Loucy (cell line): ENCODE results near the gene ATF5.

ENCODE experiments used
- H2AFZ ChIP-seq: fragments of 200-600 bp; sonication (generic); 2 replicates; pipeline ENCODE4 v1.6.0; 2016; ENCODE audit warnings: antibody characterized with exemption, mild to moderate bottlenecking, low read length, moderate library complexity
- H3F3A ChIP-seq: fragments of 200-600 bp; 2 replicates; pipeline ENCODE4 v1.6.0; 2016; ENCODE audit warnings: antibody characterized with exemption, low read depth, mild to moderate bottlenecking
- H3K27me3 ChIP-seq: fragments of 200-600 bp; sonication (generic); 2 replicates; pipeline ENCODE4 v1.6.1; 2014; ENCODE audit warnings: low read length, mild to moderate bottlenecking; ENCODE audit not compliant: insufficient read depth, poor library complexity, severe bottlenecking
- H3K36me3 ChIP-seq: fragments of 200-600 bp; sonication (generic); 2 replicates; pipeline ENCODE4 v1.6.1; 2016; ENCODE audit warnings: low read length; ENCODE audit not compliant: insufficient read depth
- H3K4me1 ChIP-seq: fragments of 200-600 bp; sonication (generic); 2 replicates; pipeline ENCODE4 v1.5.1; 2014; ENCODE audit warnings: low read length, mild to moderate bottlenecking; ENCODE audit not compliant: insufficient read depth, poor library complexity, severe bottlenecking
- H3K4me2 ChIP-seq: fragments of 200-600 bp; sonication (generic); 2 replicates; pipeline ENCODE4 v1.6.0; 2014; ENCODE audit warnings: antibody characterized with exemption, low read length, low read depth, mild to moderate bottlenecking; ENCODE audit not compliant: poor library complexity, severe bottlenecking
- H3K4me3 ChIP-seq: fragments of 200-600 bp; sonication (generic); 2 replicates; pipeline ENCODE4 v1.5.1; 2014; ENCODE audit warnings: low read length, mild to moderate bottlenecking, mixed read lengths; ENCODE audit not compliant: poor library complexity, severe bottlenecking
- H3K79me2 ChIP-seq: fragments of 200-600 bp; sonication (generic); 2 replicates; pipeline ENCODE4 v1.6.1; 2014; ENCODE audit warnings: low read length; ENCODE audit not compliant: insufficient read depth
- H3K9ac ChIP-seq: fragments of 200-600 bp; sonication (generic); 2 replicates; pipeline ENCODE4 v1.6.0; 2014; ENCODE audit warnings: mild to moderate bottlenecking, low read depth, low read length, moderate library complexity; ENCODE audit not compliant: poor library complexity, severe bottlenecking
- H3K9me2 ChIP-seq: fragments of 200-600 bp; sonication (generic); replicated peaks from 2 replicates; pipeline ENCODE4 v1.6.1; 2016; ENCODE audit warnings: low read depth, low read length, mixed read lengths
- H3K9me3 ChIP-seq: fragments of 200-600 bp; sonication (generic); 2 replicates; pipeline ENCODE4 v1.6.1; 2014; ENCODE audit warnings: mild to moderate bottlenecking, antibody characterized with exemption, low read length, low read depth; ENCODE audit not compliant: insufficient read depth
- H4K20me1 ChIP-seq: fragments of 200-600 bp; sonication (generic); 2 replicates; pipeline ENCODE4 v1.6.0; 2014; ENCODE audit warnings: antibody characterized with exemption, low read length, mild to moderate bottlenecking; ENCODE audit not compliant: insufficient read depth, poor library complexity, severe bottlenecking
- EZH2phosphoT487 ChIP-seq: fragments of 200-600 bp; IDR thresholded peaks from 2 replicates; pipeline ENCODE4 v1.6.1; 2018; ENCODE audit warnings: antibody characterized with exemption, mild to moderate bottlenecking, moderate library complexity, borderline replicate concordance
- TF ChIP-seq, protein P1 (sequence below): fragments of 200-600 bp; sonication (generic); conservative IDR thresholded peaks from 2 replicates; pipeline ENCODE4 v1.5.1; 2014; ENCODE audit warnings: mild to moderate bottlenecking, antibody characterized with exemption, low read length

The ATF5 gene

DNA sequence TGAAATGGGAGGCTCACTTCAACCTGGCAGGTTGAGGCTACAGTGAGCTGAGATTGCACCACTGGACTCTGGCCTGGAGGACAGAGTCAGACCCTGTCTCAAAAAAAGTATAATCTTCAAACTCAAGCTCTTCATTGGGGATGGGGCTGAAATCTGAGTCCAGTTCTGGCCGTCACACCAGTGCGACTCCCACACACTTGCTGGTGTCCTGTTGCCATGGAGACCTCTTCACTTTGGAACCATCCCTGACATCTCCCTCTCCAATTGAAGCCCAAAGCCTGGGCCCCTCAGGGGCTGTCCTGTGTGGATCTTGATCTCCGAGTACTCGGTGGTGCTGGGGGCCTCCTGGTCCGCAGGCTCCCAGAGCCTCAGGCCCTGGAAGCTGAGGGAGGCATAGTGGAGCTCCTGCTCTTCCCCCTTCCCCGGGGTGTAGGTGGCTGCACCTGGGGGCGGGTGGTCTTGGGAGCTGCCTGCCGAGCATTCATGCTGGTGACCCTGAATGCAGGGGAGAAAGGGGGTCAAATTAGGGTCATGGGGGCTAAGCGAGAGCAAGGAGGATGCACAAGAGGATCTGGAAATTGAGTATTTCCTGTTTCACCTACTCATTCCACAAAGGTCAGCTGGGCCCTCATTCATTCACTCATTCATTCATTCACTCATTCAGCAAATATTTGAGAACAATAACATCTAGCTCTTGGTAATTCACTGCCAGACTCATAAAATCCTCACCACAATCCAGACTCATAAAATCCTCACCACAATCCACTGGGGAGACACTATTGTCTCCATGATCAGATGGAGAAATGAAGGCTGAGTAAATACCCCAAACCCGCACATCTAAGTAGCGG lies 21.0 kb downstream of the ATF5 start:
- Histone ChIP-seq H3K9me3 (no peaks in the 10 kb centered on the region), H2AFZ (no peak overlapping the region), H3K79me2 (no peaks in the 10 kb centered on the region), H3K27me3 (no peaks in the 10 kb centered on the region), H3K4me2 (no peak overlapping the region), H3K4me3 (no peak overlapping the region), H3K36me3 (no peaks in the 10 kb centered on the region), H4K20me1 (no peaks in the 10 kb centered on the region), H3K9ac (no peak overlapping the region), H3F3A (no peaks in the 10 kb centered on the region), H3K4me1 (no peaks in the 10 kb centered on the region), H3K9me2 (no peaks in the 10 kb centered on the region)
- TF ChIP-seq, protein P1, sequence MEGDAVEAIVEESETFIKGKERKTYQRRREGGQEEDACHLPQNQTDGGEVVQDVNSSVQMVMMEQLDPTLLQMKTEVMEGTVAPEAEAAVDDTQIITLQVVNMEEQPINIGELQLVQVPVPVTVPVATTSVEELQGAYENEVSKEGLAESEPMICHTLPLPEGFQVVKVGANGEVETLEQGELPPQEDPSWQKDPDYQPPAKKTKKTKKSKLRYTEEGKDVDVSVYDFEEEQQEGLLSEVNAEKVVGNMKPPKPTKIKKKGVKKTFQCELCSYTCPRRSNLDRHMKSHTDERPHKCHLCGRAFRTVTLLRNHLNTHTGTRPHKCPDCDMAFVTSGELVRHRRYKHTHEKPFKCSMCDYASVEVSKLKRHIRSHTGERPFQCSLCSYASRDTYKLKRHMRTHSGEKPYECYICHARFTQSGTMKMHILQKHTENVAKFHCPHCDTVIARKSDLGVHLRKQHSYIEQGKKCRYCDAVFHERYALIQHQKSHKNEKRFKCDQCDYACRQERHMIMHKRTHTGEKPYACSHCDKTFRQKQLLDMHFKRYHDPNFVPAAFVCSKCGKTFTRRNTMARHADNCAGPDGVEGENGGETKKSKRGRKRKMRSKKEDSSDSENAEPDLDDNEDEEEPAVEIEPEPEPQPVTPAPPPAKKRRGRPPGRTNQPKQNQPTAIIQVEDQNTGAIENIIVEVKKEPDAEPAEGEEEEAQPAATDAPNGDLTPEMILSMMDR, result no peak
- TF ChIP-seq EZH2phosphoT487, result no peak

DNA sequence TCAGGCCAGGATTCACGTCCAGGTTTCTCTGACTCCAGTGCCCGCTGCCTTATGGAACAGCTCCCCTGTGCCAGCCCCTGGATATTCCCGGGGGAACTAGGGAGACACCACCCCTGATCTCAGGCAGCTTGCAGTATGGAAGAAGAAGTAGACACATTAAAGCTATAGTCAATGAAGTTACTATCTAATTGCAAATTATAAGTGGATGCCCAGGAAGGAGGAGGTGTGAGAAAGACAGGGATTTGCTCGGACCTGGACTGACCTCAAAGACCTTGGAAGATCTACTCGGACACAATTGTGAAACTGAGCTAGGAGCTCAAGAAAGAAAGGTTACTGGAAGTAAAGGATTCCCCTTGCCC lies 21.6 kb downstream of the ATF5 start:
- no peaks in the 10 kb centered on the region for H4K20me1 ChIP-seq
- no peaks in the 10 kb centered on the region for H3F3A ChIP-seq
- H2AFZ ChIP-seq, result no peak overlapping the region
- H3K4me2 ChIP-seq, result no peak overlapping the region
- H3K27me3 ChIP-seq, result no peaks in the 10 kb centered on the region
- H3K4me3 ChIP-seq, result no peak overlapping the region
- no peaks in the 10 kb centered on the region for H3K36me3 ChIP-seq
- no peak overlapping the region for H3K9ac ChIP-seq
- H3K79me2 ChIP-seq, result no peaks in the 10 kb centered on the region
- no peak for TF ChIP-seq EZH2phosphoT487
- TF ChIP-seq, protein P1, result no peak
- H3K9me3 ChIP-seq, result no peaks in the 10 kb centered on the region
- no peaks in the 10 kb centered on the region for H3K4me1 ChIP-seq
- no peaks in the 10 kb centered on the region for H3K9me2 ChIP-seq

DNA sequence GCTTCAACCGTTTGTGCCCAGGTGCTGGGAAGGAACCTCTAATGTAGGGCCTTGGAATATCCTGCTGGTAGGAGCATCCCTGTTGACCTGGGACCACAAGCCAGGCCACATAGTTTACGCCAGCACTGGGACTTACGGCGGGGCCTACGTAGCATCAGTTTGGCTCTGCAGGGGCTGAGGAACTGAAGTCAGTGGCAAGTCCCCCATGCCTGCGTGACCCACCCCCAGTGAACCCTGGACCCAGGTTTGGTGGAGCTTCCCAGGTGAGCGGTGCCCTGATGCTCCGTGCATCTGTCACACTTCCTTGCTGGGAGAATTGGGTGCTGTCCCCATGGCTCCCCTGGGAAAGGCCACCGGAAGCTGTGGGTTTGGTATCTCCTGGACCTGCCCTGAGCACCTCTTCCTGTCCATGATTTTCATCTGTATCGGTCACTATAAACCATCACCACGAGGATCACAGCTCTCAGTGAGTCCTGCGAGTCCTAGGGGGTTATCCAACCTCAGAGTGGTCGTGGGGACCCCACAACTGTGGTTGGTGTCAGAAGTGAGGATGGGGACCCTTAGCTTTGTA lies 22.0 kb downstream of the ATF5 start:
- H3K9me3 ChIP-seq, result no peaks in the 10 kb centered on the region
- no peaks in the 10 kb centered on the region for H3K36me3 ChIP-seq
- no peak overlapping the region for H3K4me3 ChIP-seq
- no peak for TF ChIP-seq EZH2phosphoT487
- TF ChIP-seq, protein P1, result no peak
- H2AFZ ChIP-seq, result no peak overlapping the region
- no peaks in the 10 kb centered on the region for H3F3A ChIP-seq
- no peak overlapping the region for H3K4me2 ChIP-seq
- no peaks in the 10 kb centered on the region for H3K4me1 ChIP-seq
- H4K20me1 ChIP-seq, result no peaks in the 10 kb centered on the region
- no peaks in the 10 kb centered on the region for H3K79me2 ChIP-seq
- H3K9me2 ChIP-seq, result no peaks in the 10 kb centered on the region
- H3K9ac ChIP-seq, result no peak overlapping the region
- H3K27me3 ChIP-seq, result no peaks in the 10 kb centered on the region
